Natural killer cell (primary cell): ENCODE results near the gene MET. TPM values are rescaled to one million over a fixed set of nuclear protein-coding genes. Genes with fewer than 3 reads are reported as not detected.
"Not testable (repeated sequence)": the region's sequence is repeated elsewhere in the genome, so short reads cannot be mapped to it uniquely, and the experiment has no call there.

ENCODE experiments used
- ATAC-seq, 3 donors: fragments of 150-1000 bp in 2 of 3; fragments of 200-7000 bp in 1 of 3; cut with Tn5 transposase; 1 replicate in 1 of 3; 2 replicates in 2 of 3; pipeline ENCODE4 v1.10.0; 2021; ENCODE audit warnings: mild to moderate bottlenecking in 2 of 3, moderate library complexity in 2 of 3
- DNase-seq, 2 donors: peaks; one replicate each; pipeline versions ENCODE4 v3.0.0 to v3.0.0-alpha.2; 2013 to 2021; ENCODE audit warnings: mixed read lengths in 1 of 2
- H3K27ac ChIP-seq: one replicate; pipeline ENCODE4 v1.5.1; 2013; ENCODE audit warnings: mild to moderate bottlenecking, low read length
- H3K27me3 ChIP-seq: one replicate; pipeline ENCODE4 v1.6.1; 2013; ENCODE audit warnings: low read length; ENCODE audit not compliant: control insufficient read depth, insufficient read depth
- H3K36me3 ChIP-seq: one replicate; pipeline ENCODE4 v1.6.1; 2013; ENCODE audit warnings: low read length; ENCODE audit not compliant: control insufficient read depth, insufficient read depth
- H3K4me1 ChIP-seq: one replicate; pipeline ENCODE4 v1.6.1; 2013; ENCODE audit warnings: low read length; ENCODE audit not compliant: control insufficient read depth, insufficient read depth
- H3K4me3 ChIP-seq: one replicate; pipeline ENCODE4 v1.5.1; 2013; ENCODE audit warnings: low read length
- H3K9me3 ChIP-seq: one replicate; pipeline ENCODE4 v1.6.1; 2013; ENCODE audit warnings: low read length; ENCODE audit not compliant: control insufficient read depth, insufficient read depth
- H3K27ac Mint-ChIP-seq, 2 donors: one replicate each; pipeline ENCODE4 v1.8.0; 2022; ENCODE audit warnings: mild to moderate bottlenecking in 2 of 2, mixed read lengths in 2 of 2, moderate library complexity in 1 of 2
- H3K27me3 Mint-ChIP-seq, 2 donors: one replicate each; pipeline ENCODE4 v1.8.0; 2022; ENCODE audit warnings: low read depth in 2 of 2, mixed read lengths in 2 of 2
- H3K36me3 Mint-ChIP-seq: one replicate; pipeline ENCODE4 v1.8.0; 2022; ENCODE audit warnings: mixed read lengths
- H3K4me1 Mint-ChIP-seq, 2 donors: one replicate each; pipeline ENCODE4 v1.8.0; 2022; ENCODE audit warnings: mixed read lengths in 2 of 2
- H3K4me3 Mint-ChIP-seq: one replicate; pipeline ENCODE4 v1.8.0; 2022; ENCODE audit warnings: mild to moderate bottlenecking, moderate library complexity, mixed read lengths
- H3K9me3 Mint-ChIP-seq, 2 donors: one replicate each; pipeline ENCODE4 v1.8.0; 2022; ENCODE audit warnings: mixed read lengths in 2 of 2
- WGBS: methylation state at CpG from one replicate; pipeline ENCODE4 v1.1.7; 2013; ENCODE audit warnings: missing lambda C conversion rate; ENCODE audit not compliant: insufficient coverage; 5-methylcytosine and 5-hydroxymethylcytosine counted together
- intact Hi-C: fragments of 100-400 bp; cut with micrococcal nuclease; formaldehyde crosslinking; loops from one replicate; pipeline ENCODE4 v1.14.2; 2022
- total RNA-seq, 4 donors: library from RNA; stranded (reverse); fragments of 120-200 nt in 1 of 4; gene quantifications; one replicate each; pipeline versions ENCODE4 v1.2.3 to v1.2.4, GENCODE V29; 2013 to 2022
- TF ChIP-seq, protein P1 (sequence below): fragments of 200-600 bp; IDR thresholded peaks from one replicate; pipeline ENCODE4 v1.8.0; 2022; ENCODE audit warnings: antibody characterized with exemption

Gene MET
- total RNA-seq, 3 donors from 2014 or later (not counting 1 experiment from before 2014, with no cell fraction given), result 0.16 TPM; not detected in 2

DNA sequence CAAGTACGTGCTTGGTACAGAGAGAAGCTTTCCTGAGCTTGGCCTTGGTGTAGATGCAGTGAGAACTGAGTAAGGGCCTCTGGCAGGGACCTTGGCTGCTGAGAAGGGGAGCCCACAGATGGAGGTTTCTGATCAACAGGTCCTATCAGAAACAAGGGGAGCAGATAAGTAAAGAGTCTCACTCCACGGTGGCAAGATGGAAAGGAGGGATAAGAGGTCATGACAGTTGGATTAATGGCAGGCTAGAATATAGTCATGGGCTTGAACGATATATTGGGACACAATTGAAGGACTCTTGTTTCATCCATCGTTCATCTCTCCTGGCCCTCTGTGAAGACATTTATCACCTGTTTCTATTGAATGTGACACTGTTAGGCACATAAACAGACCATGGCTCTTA is 41.5 kb downstream of the MET start:
- Histone ChIP-seq H3K9me3 (no peaks in the 10 kb centered on the region), H3K27me3 (peaks cover 3% of the 10 kb centered on the region), H3K27ac (no peak overlapping the region), H3K4me3 (no peak overlapping the region), H3K4me1 (no peaks in the 10 kb centered on the region), H3K36me3 (no peaks in the 10 kb centered on the region)
- Mint-ChIP-seq H3K4me1 (no peaks in the 10 kb centered on the region), H3K27ac (no peak overlapping the region), H3K27me3 (no peaks in the 10 kb centered on the region), H3K36me3 (no peaks in the 10 kb centered on the region), H3K9me3 (no peaks in the 10 kb centered on the region), H3K4me3 (no peak overlapping the region)
- 91% methylated on average over 4 of the region's 4 CpGs for WGBS
- DNase-seq (no peak), ATAC-seq (no peak)
- TF ChIP-seq, protein P1, sequence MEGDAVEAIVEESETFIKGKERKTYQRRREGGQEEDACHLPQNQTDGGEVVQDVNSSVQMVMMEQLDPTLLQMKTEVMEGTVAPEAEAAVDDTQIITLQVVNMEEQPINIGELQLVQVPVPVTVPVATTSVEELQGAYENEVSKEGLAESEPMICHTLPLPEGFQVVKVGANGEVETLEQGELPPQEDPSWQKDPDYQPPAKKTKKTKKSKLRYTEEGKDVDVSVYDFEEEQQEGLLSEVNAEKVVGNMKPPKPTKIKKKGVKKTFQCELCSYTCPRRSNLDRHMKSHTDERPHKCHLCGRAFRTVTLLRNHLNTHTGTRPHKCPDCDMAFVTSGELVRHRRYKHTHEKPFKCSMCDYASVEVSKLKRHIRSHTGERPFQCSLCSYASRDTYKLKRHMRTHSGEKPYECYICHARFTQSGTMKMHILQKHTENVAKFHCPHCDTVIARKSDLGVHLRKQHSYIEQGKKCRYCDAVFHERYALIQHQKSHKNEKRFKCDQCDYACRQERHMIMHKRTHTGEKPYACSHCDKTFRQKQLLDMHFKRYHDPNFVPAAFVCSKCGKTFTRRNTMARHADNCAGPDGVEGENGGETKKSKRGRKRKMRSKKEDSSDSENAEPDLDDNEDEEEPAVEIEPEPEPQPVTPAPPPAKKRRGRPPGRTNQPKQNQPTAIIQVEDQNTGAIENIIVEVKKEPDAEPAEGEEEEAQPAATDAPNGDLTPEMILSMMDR, result no peak
- intact Hi-C loops, result no loop called here

DNA sequence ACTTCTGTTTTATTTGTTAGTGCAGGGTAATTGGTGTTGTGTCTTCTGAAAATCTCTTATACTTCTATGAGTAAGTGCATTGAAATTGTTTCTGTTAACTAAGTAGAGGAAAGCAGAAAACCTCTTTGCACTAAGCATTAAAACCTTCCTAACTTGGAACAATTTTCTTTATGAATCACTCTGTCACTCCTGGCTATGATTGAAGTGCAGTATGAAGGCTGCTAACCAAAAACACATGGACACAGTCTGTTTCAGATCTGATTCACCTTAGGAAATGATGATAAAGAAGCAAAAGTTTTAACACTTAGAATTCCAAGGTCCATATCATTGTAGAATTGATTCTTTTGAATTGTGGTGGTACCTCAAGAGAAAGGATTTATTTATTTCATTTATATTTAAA is 41.9 kb downstream of the MET start:
- Histone ChIP-seq H3K4me1 (no peaks in the 10 kb centered on the region), H3K4me3 (no peak overlapping the region), H3K27me3 (peaks cover 3% of the 10 kb centered on the region), H3K27ac (no peak overlapping the region), H3K9me3 (no peaks in the 10 kb centered on the region), H3K36me3 (no peaks in the 10 kb centered on the region)
- Mint-ChIP-seq H3K36me3 (no peaks in the 10 kb centered on the region), H3K4me1 (no peaks in the 10 kb centered on the region), H3K27ac (no peak overlapping the region), H3K9me3 (no peaks in the 10 kb centered on the region), H3K4me3 (no peak overlapping the region), H3K27me3 (no peaks in the 10 kb centered on the region)
- intact Hi-C loops, result no loop called here
- ATAC-seq (no peak), DNase-seq (no peak)
- TF ChIP-seq, protein P1, result no peak

DNA sequence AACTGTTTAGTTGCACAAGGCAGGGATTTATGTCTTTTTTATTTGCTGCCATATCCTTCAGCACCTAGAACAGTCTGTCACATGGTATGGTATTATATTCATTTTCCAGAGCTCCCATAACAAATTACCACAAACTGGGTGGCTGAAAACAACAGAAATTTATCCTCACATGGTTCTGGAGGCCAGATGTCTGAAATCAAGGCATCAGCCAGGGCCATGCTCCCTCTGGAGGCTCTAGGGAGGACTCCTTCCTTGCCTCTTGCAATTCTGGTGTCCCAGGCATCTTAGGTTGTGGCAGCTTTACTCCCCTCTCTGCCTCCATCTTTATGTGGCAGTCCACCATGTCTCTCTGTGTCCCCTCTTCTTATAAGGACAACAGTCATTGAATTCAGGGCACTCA is 43.1 kb downstream of the MET start:
- H3K27me3 Mint-ChIP-seq, result no peaks in the 10 kb centered on the region
- H3K36me3 Mint-ChIP-seq, result no peaks in the 10 kb centered on the region
- Histone ChIP-seq H3K27me3 (peaks cover 3% of the 10 kb centered on the region), H3K27ac (no peak overlapping the region), H3K4me3 (no peak overlapping the region), H3K9me3 (no peaks in the 10 kb centered on the region), H3K4me1 (no peaks in the 10 kb centered on the region), H3K36me3 (no peaks in the 10 kb centered on the region)
- DNase-seq (no peak), ATAC-seq (no peak)
- no peak overlapping the region for H3K4me3 Mint-ChIP-seq
- H3K4me1 Mint-ChIP-seq, result no peaks in the 10 kb centered on the region
- no peak overlapping the region for H3K27ac Mint-ChIP-seq
- intact Hi-C loops, result no loop called here
- H3K9me3 Mint-ChIP-seq, result no peaks in the 10 kb centered on the region
- TF ChIP-seq, protein P1, result no peak

DNA sequence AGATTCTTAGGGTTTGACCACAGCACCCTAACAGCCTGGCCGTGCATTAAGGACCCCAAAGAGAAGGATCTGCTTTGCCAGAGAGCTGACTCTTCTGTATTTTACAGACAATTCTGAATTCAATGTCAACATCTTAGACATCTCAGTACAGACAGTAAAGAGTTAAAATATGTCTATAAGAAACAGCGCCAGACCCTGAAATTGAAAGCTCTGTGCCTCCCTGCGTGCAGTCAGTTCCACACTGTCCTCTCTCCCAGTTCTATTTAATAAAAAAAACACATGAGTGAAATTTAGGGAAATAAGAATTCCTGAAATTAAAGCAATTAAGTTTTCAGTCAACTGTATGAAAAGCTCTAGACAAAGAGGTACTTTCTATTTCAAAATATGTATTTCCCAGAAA is 45.1 kb downstream of the MET start:
- H3K27ac Mint-ChIP-seq, result no peak overlapping the region
- TF ChIP-seq, protein P1, result no peak
- 75% methylated on average over 2 of the region's 3 CpGs for WGBS
- no peaks in the 10 kb centered on the region for H3K4me1 ChIP-seq
- H3K27me3 ChIP-seq, result peaks cover 3% of the 10 kb centered on the region
- no peak overlapping the region for H3K4me3 ChIP-seq
- H3K27ac ChIP-seq, result no peak overlapping the region
- H3K4me3 Mint-ChIP-seq, result no peak overlapping the region
- H3K36me3 ChIP-seq, result no peaks in the 10 kb centered on the region
- H3K9me3 Mint-ChIP-seq, result no peaks in the 10 kb centered on the region
- H3K36me3 Mint-ChIP-seq, result no peaks in the 10 kb centered on the region
- no peaks in the 10 kb centered on the region for H3K9me3 ChIP-seq
- H3K4me1 Mint-ChIP-seq, result no peaks in the 10 kb centered on the region
- ATAC-seq (no peak), DNase-seq (no peak)
- H3K27me3 Mint-ChIP-seq, result no peaks in the 10 kb centered on the region
- intact Hi-C loops, result no loop called here

DNA sequence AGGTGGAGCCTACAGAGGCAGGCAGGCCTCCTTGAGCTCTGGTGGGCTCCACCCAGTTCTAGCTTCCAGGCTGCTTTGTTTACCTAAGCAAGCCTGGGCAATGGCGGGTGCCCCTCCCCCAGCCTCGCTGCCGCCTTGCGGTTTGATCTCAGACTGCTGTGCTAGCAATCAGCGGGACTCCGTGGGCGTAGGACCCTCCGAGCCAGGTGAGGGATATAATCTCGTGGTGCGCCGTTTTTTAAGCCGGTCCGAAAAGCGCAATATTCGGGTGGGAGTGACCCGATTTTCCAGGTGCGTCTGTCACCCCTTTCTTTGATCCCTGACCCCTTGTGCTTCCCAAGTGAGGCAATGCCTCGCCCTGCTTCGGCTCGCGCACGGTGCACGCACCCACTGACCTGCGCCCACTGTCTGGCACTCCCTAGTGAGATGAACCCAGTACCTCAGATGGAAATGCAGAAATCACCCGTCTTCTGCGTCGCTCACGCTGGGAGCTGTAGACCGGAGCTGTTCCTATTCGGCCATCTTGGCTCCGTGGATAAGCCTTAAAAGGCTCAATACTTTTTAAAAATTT is 52.0 kb downstream of the MET start:
- H3K27me3 ChIP-seq, H3K4me3 Mint-ChIP-seq, H3K9me3 ChIP-seq, H3K27ac Mint-ChIP-seq, H3K27ac ChIP-seq, H3K4me3 ChIP-seq, H3K27me3 Mint-ChIP-seq, intact Hi-C loops, H3K36me3 Mint-ChIP-seq, H3K4me1 ChIP-seq, H3K36me3 ChIP-seq, H3K4me1 Mint-ChIP-seq, H3K9me3 Mint-ChIP-seq, DNase-seq, ATAC-seq: not testable (repeated sequence)
- 94% methylated on average over 20 of the region's 31 CpGs for WGBS
